ENCODE measurements around the gene FOXC1. TPM values are rescaled to one million over a fixed set of nuclear protein-coding genes. Genes with fewer than 3 reads are reported as not detected.

The FOXC1 gene
- polyA plus RNA-seq, 1 donor from 2014 or later: 0.09 TPM

DNA sequence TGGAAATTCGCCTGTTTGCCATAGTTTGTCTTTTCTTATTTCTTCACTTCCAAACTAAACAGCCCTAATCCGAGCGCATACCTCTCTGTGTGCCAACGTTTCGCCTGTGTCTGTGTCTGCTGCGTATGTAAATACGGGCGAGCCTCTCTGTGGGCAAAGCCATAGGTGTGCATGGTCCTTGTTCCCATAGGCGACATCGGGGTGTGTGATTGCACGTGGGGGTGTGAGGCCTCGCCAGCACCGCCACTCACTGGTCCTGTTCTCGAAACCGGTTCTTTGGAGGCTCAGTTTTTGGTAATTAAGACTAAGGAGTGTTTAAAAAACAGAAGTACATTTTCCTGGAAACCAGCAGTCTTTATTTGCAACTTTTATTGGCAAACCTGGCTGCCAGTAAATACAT lies 6.0 kb upstream of the FOXC1 start:
- Histone ChIP-seq H3K9me3 (ENCODE audit: low read length) (no peaks in the 10 kb centered on the region), H3K27ac (ENCODE audit: low read length) (no peak overlapping the region), H3K4me2 (ENCODE audit: low read length) (no peak overlapping the region), H3K36me3 (ENCODE audit: insufficient read depth, low read length) (no peaks in the 10 kb centered on the region), H4K20me1 (ENCODE audit: insufficient read depth) (no peaks in the 10 kb centered on the region), H3K27me3 (ENCODE audit: insufficient read depth, low read depth, low read length) (peaks cover 69% of the 10 kb centered on the region), H3K9ac (ENCODE audit: low read length) (no peak overlapping the region), H3K9me2 (ENCODE audit: insufficient read depth, low read length) (no peaks in the 10 kb centered on the region), H3K79me2 (replicated peaks; ENCODE audit: insufficient read depth, low read length) (no peaks in the 10 kb centered on the region), H2AFZ (ENCODE audit: low read depth, low read length) (no peak overlapping the region), H3K4me3 (ENCODE audit: low read length) (no peak overlapping the region), H3F3A (ENCODE audit: insufficient read depth, low read length, poor library complexity, severe bottlenecking) (no peaks in the 10 kb centered on the region)
- TF ChIP-seq SMC3 (conservative IDR thresholded peaks at IDR 0.05; ENCODE audit: poor library complexity) (no peak), CTCF (IDR thresholded peaks at IDR 0.05; ENCODE audit: poor library complexity, severe bottlenecking) (no peak), EZH2 (IDR thresholded peaks at IDR 0.05; ENCODE audit: borderline replicate concordance, insufficient read depth, low read length, poor library complexity, severe bottlenecking) (no peak), EP300 (conservative IDR thresholded peaks at IDR 0.05; ENCODE audit: poor library complexity, severe bottlenecking) (no peak), RAD21 (conservative IDR thresholded peaks at IDR 0.05) (no peak), MXI1 (conservative IDR thresholded peaks at IDR 0.05; ENCODE audit: poor library complexity, severe bottlenecking) (no peak), TAF1 (IDR thresholded peaks at IDR 0.05; ENCODE audit: low read depth) (no peak), POLR2AphosphoS5 (IDR thresholded peaks at IDR 0.05) (no peak)

- H3K4me3 ChIP-seq (ENCODE audit: low read length): peak overlapping the region; percentile 69
- H3K9ac ChIP-seq (ENCODE audit: low read length): peak overlapping the region; percentile 20
- no peak overlapping the region for H3K27ac ChIP-seq (ENCODE audit: low read length)
- no peaks in the 10 kb centered on the region for H4K20me1 ChIP-seq (ENCODE audit: insufficient read depth)
- no peaks in the 10 kb centered on the region for H3K9me2 ChIP-seq (ENCODE audit: insufficient read depth, low read length)
- H3K9me3 ChIP-seq (ENCODE audit: low read length): no peaks in the 10 kb centered on the region
- peaks cover 76% of the 10 kb centered on the region for H3K27me3 ChIP-seq (ENCODE audit: insufficient read depth, low read depth, low read length)
- no peak overlapping the region for H3K4me2 ChIP-seq (ENCODE audit: low read length)
- H2AFZ ChIP-seq (ENCODE audit: low read depth, low read length): no peak overlapping the region
- no peaks in the 10 kb centered on the region for H3K36me3 ChIP-seq (ENCODE audit: insufficient read depth, low read length)
- TF ChIP-seq POLR2AphosphoS5 (IDR thresholded peaks at IDR 0.05): no peak
- TF ChIP-seq, protein P1, sequence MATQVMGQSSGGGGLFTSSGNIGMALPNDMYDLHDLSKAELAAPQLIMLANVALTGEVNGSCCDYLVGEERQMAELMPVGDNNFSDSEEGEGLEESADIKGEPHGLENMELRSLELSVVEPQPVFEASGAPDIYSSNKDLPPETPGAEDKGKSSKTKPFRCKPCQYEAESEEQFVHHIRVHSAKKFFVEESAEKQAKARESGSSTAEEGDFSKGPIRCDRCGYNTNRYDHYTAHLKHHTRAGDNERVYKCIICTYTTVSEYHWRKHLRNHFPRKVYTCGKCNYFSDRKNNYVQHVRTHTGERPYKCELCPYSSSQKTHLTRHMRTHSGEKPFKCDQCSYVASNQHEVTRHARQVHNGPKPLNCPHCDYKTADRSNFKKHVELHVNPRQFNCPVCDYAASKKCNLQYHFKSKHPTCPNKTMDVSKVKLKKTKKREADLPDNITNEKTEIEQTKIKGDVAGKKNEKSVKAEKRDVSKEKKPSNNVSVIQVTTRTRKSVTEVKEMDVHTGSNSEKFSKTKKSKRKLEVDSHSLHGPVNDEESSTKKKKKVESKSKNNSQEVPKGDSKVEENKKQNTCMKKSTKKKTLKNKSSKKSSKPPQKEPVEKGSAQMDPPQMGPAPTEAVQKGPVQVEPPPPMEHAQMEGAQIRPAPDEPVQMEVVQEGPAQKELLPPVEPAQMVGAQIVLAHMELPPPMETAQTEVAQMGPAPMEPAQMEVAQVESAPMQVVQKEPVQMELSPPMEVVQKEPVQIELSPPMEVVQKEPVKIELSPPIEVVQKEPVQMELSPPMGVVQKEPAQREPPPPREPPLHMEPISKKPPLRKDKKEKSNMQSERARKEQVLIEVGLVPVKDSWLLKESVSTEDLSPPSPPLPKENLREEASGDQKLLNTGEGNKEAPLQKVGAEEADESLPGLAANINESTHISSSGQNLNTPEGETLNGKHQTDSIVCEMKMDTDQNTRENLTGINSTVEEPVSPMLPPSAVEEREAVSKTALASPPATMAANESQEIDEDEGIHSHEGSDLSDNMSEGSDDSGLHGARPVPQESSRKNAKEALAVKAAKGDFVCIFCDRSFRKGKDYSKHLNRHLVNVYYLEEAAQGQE (IDR thresholded peaks at IDR 0.05; ENCODE audit: borderline replicate concordance): no peak
- TF ChIP-seq RAD21 (conservative IDR thresholded peaks at IDR 0.05): peak; percentile 99
- TF ChIP-seq SMC3 (conservative IDR thresholded peaks at IDR 0.05; ENCODE audit: poor library complexity): peak; percentile 100
- TF ChIP-seq MXI1 (conservative IDR thresholded peaks at IDR 0.05; ENCODE audit: poor library complexity, severe bottlenecking): peak; percentile 15
- TF ChIP-seq EP300 (conservative IDR thresholded peaks at IDR 0.05; ENCODE audit: poor library complexity, severe bottlenecking): peak; percentile 12
- peak; percentile 98 for TF ChIP-seq CTCF (IDR thresholded peaks at IDR 0.05; ENCODE audit: poor library complexity, severe bottlenecking)
- no peaks in the 10 kb centered on the region for H3F3A ChIP-seq (ENCODE audit: insufficient read depth, low read length, poor library complexity, severe bottlenecking)
- no peaks in the 10 kb centered on the region for H3K79me2 ChIP-seq (replicated peaks; ENCODE audit: insufficient read depth, low read length)
These were observed 5.3 kb upstream of the FOXC1 start for GRCh38 chr6:1604158-1605003.

Measured in neural cell (in vitro differentiated cells).